22Rv1 (cell line): ENCODE results near the gene GCKR.

Experiments
- ZFX ChIP-seq: fragments of 450-650 bp; IDR thresholded peaks from 2 replicates; pipeline ENCODE4 v1.6.1; 2017; ENCODE audit warnings: antibody characterized with exemption, borderline replicate concordance
- TF ChIP-seq, protein P1 (sequence below): fragments of 450-650 bp; IDR thresholded peaks from 2 replicates; pipeline ENCODE4 v1.5.1; 2017; ENCODE audit warnings: mild to moderate bottlenecking

DNA sequence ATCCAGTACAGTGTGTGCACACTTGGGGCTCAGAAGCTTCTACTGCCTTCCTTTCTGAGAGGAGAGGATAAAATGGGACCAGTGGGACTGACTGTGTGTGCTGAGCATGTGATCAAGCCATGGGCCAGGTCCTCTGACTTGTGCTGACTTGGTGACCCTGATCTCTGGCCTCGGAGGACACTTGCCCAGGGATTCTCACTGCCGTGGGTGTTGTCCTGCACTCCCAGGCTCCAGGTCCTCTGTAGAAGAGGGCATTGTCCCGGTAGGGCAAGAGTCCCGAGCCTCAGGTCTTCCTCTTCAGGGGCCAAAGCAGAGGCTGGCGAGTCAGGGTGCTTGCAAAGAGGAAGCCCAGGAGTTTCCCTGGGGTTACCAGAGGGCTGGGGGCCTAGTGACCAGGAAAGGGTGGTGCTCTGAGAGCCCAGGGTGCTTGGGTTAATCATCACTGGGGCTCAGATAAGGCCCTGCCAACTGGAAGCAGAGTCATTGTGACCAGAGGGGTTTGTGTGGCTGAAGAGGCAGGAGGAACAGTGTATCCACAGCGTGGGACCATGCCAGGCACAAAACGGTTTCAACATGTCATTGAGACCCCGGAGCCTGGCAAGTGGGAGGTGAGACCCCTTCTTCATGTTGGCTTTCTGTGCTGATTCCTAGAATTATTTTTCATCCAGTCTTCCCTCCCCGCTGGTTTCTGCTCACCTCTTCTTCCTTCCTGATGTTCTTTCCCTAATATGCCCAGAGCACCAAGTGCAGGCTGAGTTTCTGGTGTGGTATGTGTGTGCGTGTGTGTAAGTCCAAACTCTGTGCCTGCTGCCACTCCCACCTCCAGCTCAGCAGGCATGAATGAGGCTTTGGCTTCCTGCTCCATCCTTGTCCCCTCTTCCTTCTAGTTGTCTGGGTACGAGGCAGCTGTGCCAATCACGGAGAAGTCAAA, at the start of gene GCKR:
- TF ChIP-seq, protein P1, sequence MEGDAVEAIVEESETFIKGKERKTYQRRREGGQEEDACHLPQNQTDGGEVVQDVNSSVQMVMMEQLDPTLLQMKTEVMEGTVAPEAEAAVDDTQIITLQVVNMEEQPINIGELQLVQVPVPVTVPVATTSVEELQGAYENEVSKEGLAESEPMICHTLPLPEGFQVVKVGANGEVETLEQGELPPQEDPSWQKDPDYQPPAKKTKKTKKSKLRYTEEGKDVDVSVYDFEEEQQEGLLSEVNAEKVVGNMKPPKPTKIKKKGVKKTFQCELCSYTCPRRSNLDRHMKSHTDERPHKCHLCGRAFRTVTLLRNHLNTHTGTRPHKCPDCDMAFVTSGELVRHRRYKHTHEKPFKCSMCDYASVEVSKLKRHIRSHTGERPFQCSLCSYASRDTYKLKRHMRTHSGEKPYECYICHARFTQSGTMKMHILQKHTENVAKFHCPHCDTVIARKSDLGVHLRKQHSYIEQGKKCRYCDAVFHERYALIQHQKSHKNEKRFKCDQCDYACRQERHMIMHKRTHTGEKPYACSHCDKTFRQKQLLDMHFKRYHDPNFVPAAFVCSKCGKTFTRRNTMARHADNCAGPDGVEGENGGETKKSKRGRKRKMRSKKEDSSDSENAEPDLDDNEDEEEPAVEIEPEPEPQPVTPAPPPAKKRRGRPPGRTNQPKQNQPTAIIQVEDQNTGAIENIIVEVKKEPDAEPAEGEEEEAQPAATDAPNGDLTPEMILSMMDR: no peak
- TF ChIP-seq ZFX: no peak
